ENCODE measurements around the gene RIPK1.
"Not testable (repeated sequence)": the region's sequence is repeated elsewhere in the genome, so short reads cannot be mapped to it uniquely, and the experiment has no call there.

Gene RIPK1

DNA sequence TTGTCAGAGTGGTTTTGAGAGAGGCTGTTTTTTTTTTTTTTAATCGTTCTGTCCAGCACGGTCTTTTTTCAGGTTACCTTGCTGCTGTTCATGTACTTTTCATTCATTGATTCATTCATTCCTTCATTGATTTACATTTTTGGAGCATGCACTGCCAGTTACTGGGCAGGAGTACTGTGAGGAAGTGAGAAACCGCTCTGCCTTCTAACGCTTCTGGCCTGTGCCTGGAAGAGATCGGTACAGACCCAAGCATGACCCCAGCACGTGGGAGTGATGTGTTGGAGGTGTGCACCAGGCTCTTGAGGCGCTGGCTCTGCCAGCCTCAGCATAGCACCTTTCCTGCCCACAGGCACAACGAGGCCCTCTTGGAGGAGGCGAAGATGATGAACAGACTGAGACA lies 9.1 kb downstream of the RIPK1 start:
- TF ChIP-seq MYC (IDR thresholded peaks at IDR 0.05; ENCODE audit: low read depth, low read length) = no peak
- no peak for TF ChIP-seq POLR2A (IDR thresholded peaks at IDR 0.05; ENCODE audit: extremely low read depth, insufficient read length)
- TF ChIP-seq, protein P1, sequence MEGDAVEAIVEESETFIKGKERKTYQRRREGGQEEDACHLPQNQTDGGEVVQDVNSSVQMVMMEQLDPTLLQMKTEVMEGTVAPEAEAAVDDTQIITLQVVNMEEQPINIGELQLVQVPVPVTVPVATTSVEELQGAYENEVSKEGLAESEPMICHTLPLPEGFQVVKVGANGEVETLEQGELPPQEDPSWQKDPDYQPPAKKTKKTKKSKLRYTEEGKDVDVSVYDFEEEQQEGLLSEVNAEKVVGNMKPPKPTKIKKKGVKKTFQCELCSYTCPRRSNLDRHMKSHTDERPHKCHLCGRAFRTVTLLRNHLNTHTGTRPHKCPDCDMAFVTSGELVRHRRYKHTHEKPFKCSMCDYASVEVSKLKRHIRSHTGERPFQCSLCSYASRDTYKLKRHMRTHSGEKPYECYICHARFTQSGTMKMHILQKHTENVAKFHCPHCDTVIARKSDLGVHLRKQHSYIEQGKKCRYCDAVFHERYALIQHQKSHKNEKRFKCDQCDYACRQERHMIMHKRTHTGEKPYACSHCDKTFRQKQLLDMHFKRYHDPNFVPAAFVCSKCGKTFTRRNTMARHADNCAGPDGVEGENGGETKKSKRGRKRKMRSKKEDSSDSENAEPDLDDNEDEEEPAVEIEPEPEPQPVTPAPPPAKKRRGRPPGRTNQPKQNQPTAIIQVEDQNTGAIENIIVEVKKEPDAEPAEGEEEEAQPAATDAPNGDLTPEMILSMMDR (IDR thresholded peaks at IDR 0.05; ENCODE audit: low read depth, low read length) = no peak
- TF ChIP-seq, protein P2, sequence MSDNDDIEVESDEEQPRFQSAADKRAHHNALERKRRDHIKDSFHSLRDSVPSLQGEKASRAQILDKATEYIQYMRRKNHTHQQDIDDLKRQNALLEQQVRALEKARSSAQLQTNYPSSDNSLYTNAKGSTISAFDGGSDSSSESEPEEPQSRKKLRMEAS (IDR thresholded peaks at IDR 0.05; ENCODE audit: low read depth, low read length) = no peak
- DNase-seq (ENCODE audit: low read depth) = no peak
- H3K4me3 ChIP-seq (ENCODE audit: low read depth, low read length) = no peak overlapping the region

DNA sequence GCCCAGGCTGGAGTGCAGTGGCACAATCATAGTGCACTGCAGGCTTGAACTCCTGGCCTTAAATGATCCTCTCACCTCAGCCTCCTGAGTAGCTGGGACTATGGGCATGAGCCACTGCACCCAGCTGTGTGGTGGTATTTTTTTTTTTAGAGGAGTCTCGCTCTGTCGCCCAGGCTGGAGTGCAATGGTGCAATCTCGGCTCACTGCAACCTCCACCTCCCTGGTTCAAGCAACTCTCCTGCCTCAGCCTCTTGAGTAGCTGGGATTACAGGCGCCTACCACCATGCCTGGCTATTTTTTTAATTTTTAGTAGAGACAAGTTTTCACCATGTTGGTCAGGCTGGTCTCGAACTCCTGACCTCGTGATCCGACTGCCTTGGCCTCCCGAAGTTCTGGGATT lies 10.7 kb downstream of the RIPK1 start:
- H3K4me3 ChIP-seq (ENCODE audit: low read depth, low read length); DNase-seq (ENCODE audit: low read depth): not testable (repeated sequence)

DNA sequence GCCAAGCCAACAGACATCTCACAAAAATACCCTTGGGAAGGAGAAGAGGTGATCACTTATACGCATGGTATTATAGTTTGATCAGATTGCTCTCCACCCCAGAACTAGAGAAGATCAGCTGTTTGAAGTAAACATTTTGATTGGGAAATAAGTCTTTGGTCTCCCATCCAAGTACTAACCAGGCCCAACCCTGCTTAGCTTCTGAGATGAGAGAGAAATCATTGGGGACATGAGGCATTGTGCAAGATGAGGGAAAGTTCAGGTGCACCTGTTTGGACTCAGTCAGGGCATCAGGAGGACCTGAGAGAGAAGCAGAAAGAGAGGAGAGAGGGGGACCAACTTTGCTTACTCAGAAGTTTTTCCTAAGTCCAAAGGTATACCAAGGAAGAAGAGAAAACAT lies 11.4 kb downstream of the RIPK1 start:
- DNase-seq (ENCODE audit: low read depth) = no peak
- no peak overlapping the region for H3K4me3 ChIP-seq (ENCODE audit: low read depth, low read length)
- TF ChIP-seq POLR2A (IDR thresholded peaks at IDR 0.05; ENCODE audit: extremely low read depth, insufficient read length) = no peak
- TF ChIP-seq, protein P1 (IDR thresholded peaks at IDR 0.05; ENCODE audit: low read depth, low read length) = no peak
- TF ChIP-seq, protein P2 (IDR thresholded peaks at IDR 0.05; ENCODE audit: low read depth, low read length) = no peak
- no peak for TF ChIP-seq MYC (IDR thresholded peaks at IDR 0.05; ENCODE audit: low read depth, low read length)

DNA sequence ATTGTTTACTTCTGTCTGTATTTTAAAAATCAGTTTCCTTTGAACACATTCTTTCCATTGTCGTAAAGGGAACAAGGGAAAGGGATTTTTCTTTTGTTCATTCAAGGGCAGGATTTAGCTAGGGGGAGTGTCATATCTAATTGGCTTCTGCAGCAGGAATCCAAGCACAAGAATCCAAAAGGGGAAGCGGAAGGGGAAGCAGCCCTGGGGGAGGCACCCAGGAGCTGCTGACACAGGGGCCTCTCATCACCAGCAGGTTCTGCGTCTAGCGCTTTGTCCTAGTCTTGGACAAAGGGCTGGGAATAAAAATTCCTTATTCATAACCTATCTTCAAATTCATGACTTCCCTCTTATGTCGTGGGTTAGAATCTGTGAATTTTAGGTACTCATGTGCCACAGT lies 13.7 kb downstream of the RIPK1 start:
- TF ChIP-seq, protein P1 (IDR thresholded peaks at IDR 0.05; ENCODE audit: low read depth, low read length) = no peak
- TF ChIP-seq POLR2A (IDR thresholded peaks at IDR 0.05; ENCODE audit: extremely low read depth, insufficient read length) (no peak), MYC (IDR thresholded peaks at IDR 0.05; ENCODE audit: low read depth, low read length) (no peak)
- TF ChIP-seq, protein P2 (IDR thresholded peaks at IDR 0.05; ENCODE audit: low read depth, low read length) = no peak
- no peak for DNase-seq (ENCODE audit: low read depth)
- H3K4me3 ChIP-seq (ENCODE audit: low read depth, low read length) = no peak overlapping the region

DNA sequence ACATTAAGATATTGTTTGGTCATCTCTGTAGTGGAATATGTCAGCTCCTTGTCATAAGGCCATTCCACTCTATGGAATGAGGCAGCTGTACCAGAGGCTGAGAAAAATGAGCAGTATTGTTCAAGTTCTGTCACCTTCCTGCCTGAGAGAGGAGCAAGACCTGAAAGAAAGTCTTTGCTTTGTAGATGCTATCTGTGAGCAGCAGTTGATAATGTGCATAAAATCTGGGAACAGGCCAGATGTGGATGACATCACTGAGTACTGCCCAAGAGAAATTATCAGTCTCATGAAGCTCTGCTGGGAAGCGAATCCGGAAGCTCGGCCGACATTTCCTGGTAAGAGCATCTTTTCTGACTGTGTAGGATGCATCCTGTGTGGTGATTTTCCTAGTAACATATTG lies 16.8 kb downstream of the RIPK1 start:
- no peak for TF ChIP-seq POLR2A (IDR thresholded peaks at IDR 0.05; ENCODE audit: extremely low read depth, insufficient read length)
- TF ChIP-seq, protein P2 (IDR thresholded peaks at IDR 0.05; ENCODE audit: low read depth, low read length) = no peak
- TF ChIP-seq, protein P1 (IDR thresholded peaks at IDR 0.05; ENCODE audit: low read depth, low read length) = no peak
- no peak for TF ChIP-seq MYC (IDR thresholded peaks at IDR 0.05; ENCODE audit: low read depth, low read length)
- no peak for DNase-seq (ENCODE audit: low read depth)
- no peak overlapping the region for H3K4me3 ChIP-seq (ENCODE audit: low read depth, low read length)

DNA sequence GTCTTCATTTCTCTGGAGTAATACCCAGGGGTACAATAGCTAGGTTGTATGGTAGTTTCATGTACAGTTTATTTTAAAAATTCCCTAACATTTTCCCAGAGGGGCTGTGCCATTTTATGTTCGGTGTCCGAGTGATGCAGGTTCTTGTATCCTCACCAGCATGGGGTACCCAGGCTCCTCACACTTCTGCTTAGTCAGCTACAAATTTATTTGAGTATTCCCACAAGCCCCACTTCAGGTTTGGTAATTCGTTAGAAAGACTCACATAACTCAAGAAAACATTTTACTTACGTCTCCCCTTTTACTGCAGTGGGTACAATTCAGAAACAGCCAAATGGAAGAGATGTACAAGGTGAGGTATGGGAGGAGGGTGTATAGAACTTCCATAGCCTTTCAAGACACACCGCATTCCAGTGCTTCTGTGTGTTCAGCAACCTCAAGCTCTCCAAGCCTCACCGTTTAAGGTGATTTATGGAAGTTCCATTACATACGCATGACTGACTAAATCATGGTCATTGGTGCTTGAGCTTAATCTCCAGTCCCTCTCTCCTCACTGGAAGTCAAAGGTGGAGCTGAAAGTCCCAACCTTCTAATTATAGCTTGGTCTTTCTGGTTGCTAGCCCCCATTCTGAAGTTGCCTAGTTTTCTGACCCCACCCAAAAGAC lies 18.1 kb downstream of the RIPK1 start:
- no peak overlapping the region for H3K4me3 ChIP-seq (ENCODE audit: low read depth, low read length)
- TF ChIP-seq, protein P1 (IDR thresholded peaks at IDR 0.05; ENCODE audit: low read depth, low read length) = no peak
- no peak for TF ChIP-seq MYC (IDR thresholded peaks at IDR 0.05; ENCODE audit: low read depth, low read length)
- TF ChIP-seq POLR2A (IDR thresholded peaks at IDR 0.05; ENCODE audit: extremely low read depth, insufficient read length) = no peak
- TF ChIP-seq, protein P2 (IDR thresholded peaks at IDR 0.05; ENCODE audit: low read depth, low read length) = no peak
- no peak for DNase-seq (ENCODE audit: low read depth)

Data from NB4 (cell line).